ENCODE measurements around the gene MYL9. TPM values are rescaled to one million over a fixed set of nuclear protein-coding genes. Genes with fewer than 3 reads are reported as not detected.

Gene MYL9
- total and polyA plus RNA-seq, 4 donors: 0.98 to 27.0 (median 7.6) TPM

- no peak overlapping the region for H3K4me3 ChIP-seq (ENCODE audit: low read depth in 1 of 3, low read length in 3 of 3)
- H3K27ac ChIP-seq (ENCODE audit: low read depth in 1 of 2, low read length in 2 of 2): peak overlapping the region in 1 of 2 donors; percentile 36
- DNase-seq (ENCODE audit: low spot score): no peak
- 85% methylated on average over 15 of the region's 15 CpGs for WGBS
- H3K4me1 ChIP-seq (ENCODE audit: control insufficient read depth in 4 of 4, insufficient read depth in 4 of 4, low read length in 3 of 4): peaks cover 0 to 8% (median 0%) of the 10 kb centered on the region in 4 donors
- no peak for TF ChIP-seq ATF3 (IDR thresholded peaks at IDR 0.05)
- TF ChIP-seq YY1 (IDR thresholded peaks at IDR 0.05): no peak
- no peak for TF ChIP-seq REST (IDR thresholded peaks at IDR 0.05)
- TF ChIP-seq FOXA1 (IDR thresholded peaks at IDR 0.05): no peak
- no peak for TF ChIP-seq CTCF (IDR thresholded peaks at IDR 0.05; ENCODE audit: low read depth, low read length, missing input control)
- TF ChIP-seq FOXA2 (IDR thresholded peaks at IDR 0.05): no peak
- no peak for TF ChIP-seq SP1 (IDR thresholded peaks at IDR 0.05)
- no peak for TF ChIP-seq RXRA (IDR thresholded peaks at IDR 0.05)
- no peak for TF ChIP-seq MAX (IDR thresholded peaks at IDR 0.05)
- TF ChIP-seq JUND (IDR thresholded peaks at IDR 0.05): no peak
- TF ChIP-seq EGR1 (IDR thresholded peaks at IDR 0.05; ENCODE audit: low read depth in 2 of 2): no peak
- H3K36me3 ChIP-seq (ENCODE audit: control insufficient read depth in 4 of 4, insufficient read depth in 3 of 4, low read depth in 1 of 4, low read length in 3 of 4): no peaks in the 10 kb centered on the region
- H3K27me3 ChIP-seq (ENCODE audit: control insufficient read depth in 4 of 4, insufficient read depth in 4 of 4, low read length in 3 of 4): no peaks in the 10 kb centered on the region
- H3K9me3 ChIP-seq (ENCODE audit: control insufficient read depth in 4 of 4, low read length in 3 of 4): no peaks in the 10 kb centered on the region
- H3K9ac ChIP-seq (ENCODE audit: low read depth in 1 of 2, low read length in 2 of 2): no peak overlapping the region
These were observed 3.1 kb downstream of the MYL9 start for GRCh38 chr20:36544134-36545018.

GRCh38 chr20:36546111-36546736 is 4.9 kb downstream of the MYL9 start:
- no peak for TF ChIP-seq TAF1 (conservative IDR thresholded peaks at IDR 0.05)
- TF ChIP-seq HNF4G (IDR thresholded peaks at IDR 0.05): no peak
- no peak for TF ChIP-seq SP1 (IDR thresholded peaks at IDR 0.05)
- no peak for TF ChIP-seq ATF3 (IDR thresholded peaks at IDR 0.05)
- TF ChIP-seq CTCF (IDR thresholded peaks at IDR 0.05; ENCODE audit: low read depth, low read length, missing input control): no peak
- no peak for TF ChIP-seq ZBTB33 (IDR thresholded peaks at IDR 0.05)
- no peak for TF ChIP-seq HNF4A (conservative IDR thresholded peaks at IDR 0.05)
- TF ChIP-seq YY1 (IDR thresholded peaks at IDR 0.05): no peak
- TF ChIP-seq MAX (IDR thresholded peaks at IDR 0.05): no peak
- H3K9ac ChIP-seq (ENCODE audit: low read depth in 1 of 2, low read length in 2 of 2): no peak overlapping the region
- peak overlapping the region in 1 of 2 donors; percentile 32 for H3K27ac ChIP-seq (ENCODE audit: low read depth in 1 of 2, low read length in 2 of 2)
- H3K4me3 ChIP-seq (ENCODE audit: low read depth in 1 of 3, low read length in 3 of 3): no peak overlapping the region
- H3K27me3 ChIP-seq (ENCODE audit: control insufficient read depth in 4 of 4, insufficient read depth in 4 of 4, low read length in 3 of 4): no peaks in the 10 kb centered on the region
- no peaks in the 10 kb centered on the region for H3K9me3 ChIP-seq (ENCODE audit: control insufficient read depth in 4 of 4, low read length in 3 of 4)
- WGBS: 82% methylated on average over 14 of the region's 14 CpGs
- no peaks in the 10 kb centered on the region for H3K36me3 ChIP-seq (ENCODE audit: control insufficient read depth in 4 of 4, insufficient read depth in 3 of 4, low read depth in 1 of 4, low read length in 3 of 4)
- H3K4me1 ChIP-seq (ENCODE audit: control insufficient read depth in 4 of 4, insufficient read depth in 4 of 4, low read length in 3 of 4): peaks cover 0 to 8% (median 0%) of the 10 kb centered on the region in 4 donors
- DNase-seq (ENCODE audit: low spot score): no peak

All from liver (tissue), 9 donors.